ENCODE measurements around the gene STK16. TPM values are rescaled to one million over a fixed set of nuclear protein-coding genes. Genes with fewer than 3 reads are reported as not detected.

Gene STK16
- total and polyA plus RNA-seq, 2 of the 13 experiments (the other 11 are each of a cell fraction or from before 2014, with no cell fraction given) = 28.0 to 50.9 TPM

GRCh38 chr2:219207884-219208740 is 37.2 kb upstream of the STK16 start (continued):
- TF ChIP-seq PATZ1 (CRISPR knock-in tag; IDR thresholded peaks at IDR 0.05) = peak; percentile 75
- 0 out of 2 replicates have a peak, but pooled peaks have one; percentile 40 for TF ChIP-seq ZNF335 (CRISPR knock-in tag; IDR thresholded peaks at IDR 0.05)
- peak; percentile 64 for TF ChIP-seq TBX3 (IDR thresholded peaks at IDR 0.05; ENCODE audit: borderline replicate concordance)
- peak; percentile 87 for TF ChIP-seq HNF1B (CRISPR knock-in tag; IDR thresholded peaks at IDR 0.05)
- peak; percentile 52; the same call in 1 of the 2 replicates for TF ChIP-seq ZNF230 (CRISPR knock-in tag; IDR thresholded peaks at IDR 0.05)
- peak; percentile 54; the same call in 1 of the 2 replicates for TF ChIP-seq SP5 (CRISPR knock-in tag; IDR thresholded peaks at IDR 0.05; ENCODE audit: borderline replicate concordance, low read depth)
- TF ChIP-seq DR1 (CRISPR knock-in tag; IDR thresholded peaks at IDR 0.05) = no peak
- 0 out of 2 replicates have a peak, but pooled peaks have one; percentile 40 for TF ChIP-seq AKAP8 (CRISPR knock-in tag; IDR thresholded peaks at IDR 0.05)
- TF ChIP-seq ZNF430 (CRISPR knock-in tag; IDR thresholded peaks at IDR 0.05) = peak; percentile 63; the same call in 1 of the 2 replicates
- no peak for TF ChIP-seq TEAD2 (CRISPR knock-in tag; IDR thresholded peaks at IDR 0.05)
- peak; percentile 73; the same call in 1 of the 2 replicates for TF ChIP-seq CEBPG (CRISPR knock-in tag; IDR thresholded peaks at IDR 0.05)
- 0 out of 2 replicates have a peak, but pooled peaks have one; percentile 15 for TF ChIP-seq ZMYM2 (CRISPR knock-in tag; IDR thresholded peaks at IDR 0.05)
- TF ChIP-seq MTERF4 (CRISPR knock-in tag; IDR thresholded peaks at IDR 0.05) = peak; percentile 42; the same call in 1 of the 2 replicates
- 0 out of 2 replicates have a peak, but pooled peaks have one; percentile 29 for TF ChIP-seq MED13 (CRISPR knock-in tag; IDR thresholded peaks at IDR 0.05)
- TF ChIP-seq FOXO4 (CRISPR knock-in tag; conservative IDR thresholded peaks at IDR 0.05) = no peak
- TF ChIP-seq KDM5B (CRISPR knock-in tag; IDR thresholded peaks at IDR 0.05; ENCODE audit: borderline replicate concordance) = no peak
- TF ChIP-seq FOXC1 (CRISPR knock-in tag; IDR thresholded peaks at IDR 0.05; ENCODE audit: borderline replicate concordance) = peak; percentile 4; the same call in 1 of the 2 replicates
- peak; percentile 59; the same call in 1 of the 2 replicates for TF ChIP-seq MEIS2 (CRISPR knock-in tag; IDR thresholded peaks at IDR 0.05)
- TF ChIP-seq ZNF512 (CRISPR knock-in tag; IDR thresholded peaks at IDR 0.05) = no peak
- TF ChIP-seq CBX5 (CRISPR knock-in tag; IDR thresholded peaks at IDR 0.05; ENCODE audit: borderline replicate concordance) = peak; percentile 62; the same call in 1 of the 2 replicates
- TF ChIP-seq PCBP1 (IDR thresholded peaks at IDR 0.05; ENCODE audit: borderline replicate concordance, low read depth, low read length) = no peak
